Calu3 (cell line): Measurements from ENCODE around the gene EEIG2. TPM values are rescaled to one million over a fixed set of nuclear protein-coding genes. Genes with fewer than 3 reads are reported as not detected.
"Not testable (repeated sequence)": the region's sequence is repeated elsewhere in the genome, so short reads cannot be mapped to it uniquely, and the experiment has no call there.

Experiments
- BruUV-seq: library from RNA; stranded (reverse); fragments of 400-500 nt; replicated peaks from 2 replicates; lab custom pipeline; 2021; lab: Mats Ljungman, UMichigan
- CTCF ChIA-PET: fragments of 300-600 bp; sonication (Branson Sonifier 250); formaldehyde crosslinking; loops from one replicate; lab custom pipeline; 2022; ENCODE audit warnings: antibody characterized with exemption; lab: Charles Lee
- DNase-seq: peaks from one replicate; pipeline ENCODE4 v3.0.0; 2022
- H3K27ac Mint-ChIP-seq: one replicate; pipeline ENCODE4 v1.8.0; 2022; ENCODE audit warnings: mixed read lengths; ENCODE audit not compliant: unreplicated experiment
- H3K27me3 Mint-ChIP-seq: one replicate; pipeline ENCODE4 v1.8.0; 2022; ENCODE audit warnings: mixed read lengths; ENCODE audit not compliant: unreplicated experiment
- H3K36me3 Mint-ChIP-seq: one replicate; pipeline ENCODE4 v1.8.0; 2022; ENCODE audit warnings: mild to moderate bottlenecking, moderate library complexity, mixed read lengths; ENCODE audit not compliant: insufficient read depth, unreplicated experiment
- H3K4me1 Mint-ChIP-seq: one replicate; pipeline ENCODE4 v1.8.0; 2022; ENCODE audit warnings: mild to moderate bottlenecking, low read depth, mixed read lengths; ENCODE audit not compliant: unreplicated experiment
- H3K4me3 Mint-ChIP-seq: one replicate; pipeline ENCODE4 v1.8.0; 2022; ENCODE audit warnings: mild to moderate bottlenecking, low read depth, moderate library complexity, mixed read lengths; ENCODE audit not compliant: unreplicated experiment
- H3K9me3 Mint-ChIP-seq: one replicate; pipeline ENCODE4 v1.8.0; 2022; ENCODE audit warnings: low read depth, mixed read lengths; ENCODE audit not compliant: unreplicated experiment
- intact Hi-C: fragments of 100-400 bp; cut with micrococcal nuclease; formaldehyde crosslinking; loops from one replicate; pipeline ENCODE4 v1.10.0; 2022; ENCODE audit not compliant: unreplicated experiment
- total RNA-seq: library from RNA; stranded (reverse); gene quantifications from 2 replicates; pipeline ENCODE4 v1.2.3, GENCODE V29; 2022
- TF ChIP-seq, protein P1 (sequence below): fragments of 200-600 bp; IDR thresholded peaks from one replicate; pipeline ENCODE4 v1.8.0; 2022; ENCODE audit warnings: antibody characterized with exemption; ENCODE audit not compliant: unreplicated experiment

Gene EEIG2
- total RNA-seq, 1 experiment from 2014 or later = 13.6 TPM

DNA sequence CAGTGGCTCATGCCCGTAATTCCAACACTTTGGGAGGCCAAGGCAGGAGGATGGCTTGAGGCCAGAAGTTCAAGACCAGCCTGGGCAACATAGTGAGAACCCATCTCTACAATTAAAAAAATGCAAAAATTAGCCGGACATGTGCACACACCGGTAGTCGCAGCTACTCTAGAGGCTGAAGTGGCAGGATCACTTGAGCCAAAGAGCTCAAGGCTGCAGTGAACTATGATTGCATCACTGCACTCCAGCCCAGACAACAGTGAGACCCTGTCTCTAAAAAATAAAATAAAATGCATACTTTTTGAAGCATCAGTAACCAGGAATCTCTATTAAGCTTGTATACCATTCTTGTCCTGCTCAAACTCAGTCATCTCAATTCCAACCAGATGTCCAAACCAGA lies 27.2 kb upstream of the EEIG2 start:
- no peak for DNase-seq
- H3K27ac Mint-ChIP-seq = no peak overlapping the region
- H3K9me3 Mint-ChIP-seq = no peaks in the 10 kb centered on the region
- BruUV-seq = no TSS peak
- CTCF ChIA-PET = no interaction called here
- peaks cover 9% of the 10 kb centered on the region for H3K4me1 Mint-ChIP-seq
- H3K27me3 Mint-ChIP-seq = no peaks in the 10 kb centered on the region
- TF ChIP-seq, protein P1, sequence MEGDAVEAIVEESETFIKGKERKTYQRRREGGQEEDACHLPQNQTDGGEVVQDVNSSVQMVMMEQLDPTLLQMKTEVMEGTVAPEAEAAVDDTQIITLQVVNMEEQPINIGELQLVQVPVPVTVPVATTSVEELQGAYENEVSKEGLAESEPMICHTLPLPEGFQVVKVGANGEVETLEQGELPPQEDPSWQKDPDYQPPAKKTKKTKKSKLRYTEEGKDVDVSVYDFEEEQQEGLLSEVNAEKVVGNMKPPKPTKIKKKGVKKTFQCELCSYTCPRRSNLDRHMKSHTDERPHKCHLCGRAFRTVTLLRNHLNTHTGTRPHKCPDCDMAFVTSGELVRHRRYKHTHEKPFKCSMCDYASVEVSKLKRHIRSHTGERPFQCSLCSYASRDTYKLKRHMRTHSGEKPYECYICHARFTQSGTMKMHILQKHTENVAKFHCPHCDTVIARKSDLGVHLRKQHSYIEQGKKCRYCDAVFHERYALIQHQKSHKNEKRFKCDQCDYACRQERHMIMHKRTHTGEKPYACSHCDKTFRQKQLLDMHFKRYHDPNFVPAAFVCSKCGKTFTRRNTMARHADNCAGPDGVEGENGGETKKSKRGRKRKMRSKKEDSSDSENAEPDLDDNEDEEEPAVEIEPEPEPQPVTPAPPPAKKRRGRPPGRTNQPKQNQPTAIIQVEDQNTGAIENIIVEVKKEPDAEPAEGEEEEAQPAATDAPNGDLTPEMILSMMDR = no peak
- intact Hi-C loops = no loop called here
- no peak overlapping the region for H3K4me3 Mint-ChIP-seq
- H3K36me3 Mint-ChIP-seq = no peaks in the 10 kb centered on the region

DNA sequence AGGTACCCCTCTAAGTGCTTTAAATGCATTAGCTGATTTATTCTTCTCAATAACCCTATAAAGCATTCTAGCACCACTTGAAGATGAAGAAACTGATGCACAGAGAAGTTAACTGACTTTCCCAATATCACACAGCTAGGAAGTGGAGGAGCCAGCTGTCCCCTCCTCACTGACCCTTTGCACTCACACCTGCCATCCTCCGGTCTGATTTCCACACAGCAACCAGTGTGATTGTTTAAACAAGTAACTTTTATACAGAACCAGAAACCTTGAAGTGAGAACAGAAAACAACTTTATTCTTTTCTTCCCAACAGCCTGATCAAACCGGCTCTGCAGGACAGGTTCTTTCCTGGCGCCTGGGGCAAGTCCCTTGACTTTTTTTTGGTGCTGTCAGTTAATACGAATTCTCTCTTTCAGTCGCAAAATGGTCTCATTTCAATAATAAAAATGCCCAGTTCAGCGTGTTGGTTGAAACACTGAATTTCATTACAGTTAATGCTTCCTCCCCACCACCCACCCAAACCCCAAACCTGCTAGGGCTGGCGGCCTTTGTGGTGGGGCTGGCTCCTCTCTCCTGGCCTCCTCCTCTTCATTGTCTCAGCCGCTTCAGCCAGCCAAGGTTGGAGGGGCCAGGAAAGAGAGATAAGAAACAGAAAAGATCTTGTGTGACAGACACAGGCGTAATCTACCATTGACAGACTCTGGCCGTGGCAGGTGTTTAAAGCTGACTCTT lies 26.4 kb upstream of the EEIG2 start:
- H3K27me3 Mint-ChIP-seq = no peaks in the 10 kb centered on the region
- CTCF ChIA-PET = no interaction called here
- no peaks in the 10 kb centered on the region for H3K9me3 Mint-ChIP-seq
- no TSS peak for BruUV-seq
- peak; percentile 23 for DNase-seq
- H3K4me3 Mint-ChIP-seq = no peak overlapping the region
- TF ChIP-seq, protein P1 = no peak
- peaks cover 9% of the 10 kb centered on the region for H3K4me1 Mint-ChIP-seq
- no peaks in the 10 kb centered on the region for H3K36me3 Mint-ChIP-seq
- intact Hi-C loops = no loop called here
- H3K27ac Mint-ChIP-seq = no peak overlapping the region

DNA sequence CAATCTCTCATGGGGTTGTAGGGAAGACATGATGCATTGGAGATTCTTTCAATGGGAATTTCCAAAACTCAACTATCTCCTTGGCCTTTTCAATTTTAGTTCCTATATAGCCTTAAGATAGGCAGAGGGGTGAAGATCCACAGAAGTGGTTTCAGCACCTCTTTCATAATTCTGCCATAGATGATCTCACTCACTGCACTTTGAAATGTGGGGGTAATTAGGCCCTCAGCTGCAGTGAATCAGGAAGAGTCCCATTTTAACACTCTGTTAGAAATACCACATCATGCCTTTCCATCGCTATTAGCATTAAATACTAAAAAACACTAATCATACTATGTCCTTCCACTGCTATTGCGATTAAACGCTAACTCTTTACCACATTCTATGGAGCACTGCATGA lies 25.1 kb upstream of the EEIG2 start:
- CTCF ChIA-PET = no interaction called here
- peaks cover 2% of the 10 kb centered on the region for H3K9me3 Mint-ChIP-seq
- no peaks in the 10 kb centered on the region for H3K36me3 Mint-ChIP-seq
- DNase-seq = no peak
- no peaks in the 10 kb centered on the region for H3K27me3 Mint-ChIP-seq
- H3K4me1 Mint-ChIP-seq = peaks cover 9% of the 10 kb centered on the region
- no TSS peak for BruUV-seq
- no peak overlapping the region for H3K27ac Mint-ChIP-seq
- TF ChIP-seq, protein P1 = no peak
- no peak overlapping the region for H3K4me3 Mint-ChIP-seq
- intact Hi-C loops = no loop called here

DNA sequence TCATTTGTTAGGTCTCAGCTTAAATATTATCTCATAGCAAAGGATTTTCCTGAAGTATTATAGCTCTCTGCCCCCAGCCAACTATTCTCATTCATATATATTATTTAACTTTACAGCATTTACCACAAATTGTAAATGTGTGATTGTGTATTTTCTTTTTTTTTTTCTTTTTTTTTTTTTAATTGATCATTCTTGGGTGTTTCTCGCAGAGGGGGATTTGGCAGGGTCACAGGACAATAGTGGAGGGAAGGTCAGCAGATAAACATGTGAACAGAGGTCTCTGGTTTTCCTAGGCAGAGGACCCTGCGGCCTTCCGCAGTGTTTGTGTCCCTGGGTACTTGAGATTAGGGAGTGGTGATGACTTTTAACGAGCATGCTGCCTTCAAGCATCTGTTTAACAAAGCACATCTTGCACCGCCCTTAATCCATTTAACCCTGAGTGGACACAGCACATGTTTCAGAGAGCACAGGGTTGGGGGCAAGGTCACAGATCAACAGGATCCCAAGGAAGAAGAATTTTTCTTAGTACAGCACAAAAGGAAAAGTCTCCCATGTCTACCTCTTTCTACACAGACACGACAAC lies 24.5 kb upstream of the EEIG2 start:
- H3K27me3 Mint-ChIP-seq, H3K4me3 Mint-ChIP-seq, BruUV-seq, DNase-seq, H3K9me3 Mint-ChIP-seq, H3K4me1 Mint-ChIP-seq, H3K36me3 Mint-ChIP-seq, H3K27ac Mint-ChIP-seq, intact Hi-C loops, CTCF ChIA-PET: not testable (repeated sequence)

DNA sequence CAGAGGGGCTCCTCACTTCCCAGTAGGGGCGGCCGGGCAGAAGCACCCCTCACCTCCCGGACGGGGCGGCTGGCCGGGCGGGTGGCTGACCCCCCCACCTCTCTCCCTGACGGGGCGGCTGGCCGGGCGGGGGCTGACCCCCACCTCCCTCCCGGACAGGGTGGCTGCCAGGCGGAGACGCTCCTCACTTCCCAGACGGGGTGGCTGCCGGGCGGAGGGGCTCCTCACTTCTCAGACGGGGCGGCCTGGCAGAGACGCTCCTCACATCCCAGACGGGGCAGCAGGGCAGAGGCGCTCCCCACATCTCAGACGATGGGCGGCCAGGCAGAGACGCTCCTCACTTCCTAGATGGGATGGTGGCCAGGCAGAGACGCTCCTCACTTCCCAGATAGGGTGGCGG lies 23.9 kb upstream of the EEIG2 start:
- intact Hi-C loops, H3K27ac Mint-ChIP-seq, H3K27me3 Mint-ChIP-seq, BruUV-seq, H3K4me1 Mint-ChIP-seq, H3K36me3 Mint-ChIP-seq, H3K9me3 Mint-ChIP-seq, H3K4me3 Mint-ChIP-seq, DNase-seq, CTCF ChIA-PET: not testable (repeated sequence)

DNA sequence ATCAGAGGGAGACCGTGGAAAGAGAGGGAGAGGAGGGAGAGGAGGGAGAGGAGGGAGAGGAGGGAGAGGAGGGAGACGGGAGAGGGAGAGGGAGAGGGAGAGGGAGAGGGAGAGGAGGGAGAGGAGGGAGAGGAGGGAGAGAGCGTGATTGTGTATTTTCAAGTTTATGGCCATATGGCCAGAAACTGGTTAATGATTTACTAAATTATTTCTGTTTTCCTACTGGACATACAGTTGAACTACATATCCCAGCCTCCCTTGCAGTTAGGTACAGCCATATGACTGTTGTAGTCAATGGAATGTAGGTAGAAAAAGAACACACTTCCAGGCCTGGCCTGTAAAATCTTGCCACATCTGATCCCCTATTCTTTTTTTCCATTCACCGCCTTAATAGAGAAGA lies 23.1 kb upstream of the EEIG2 start:
- H3K27me3 Mint-ChIP-seq, DNase-seq, H3K27ac Mint-ChIP-seq, H3K4me1 Mint-ChIP-seq, CTCF ChIA-PET, BruUV-seq, H3K9me3 Mint-ChIP-seq, H3K36me3 Mint-ChIP-seq, intact Hi-C loops, H3K4me3 Mint-ChIP-seq: not testable (repeated sequence)
